Activated CD4-positive, alpha-beta T cell treated with anti-CD3 and anti-CD28 coated beads, Interleukin-2, amount 10 ng/mL, durations not matched to agents 7 days and 5 days (primary cell): ENCODE data around the gene WDR89. TPM values are rescaled to one million over a fixed set of nuclear protein-coding genes. Genes with fewer than 3 reads are reported as not detected.
A peak's percentile ranks its signal among the peaks of the same experiment; 100 is the strongest.
"Not testable (repeated sequence)": the region's sequence is repeated elsewhere in the genome, so short reads cannot be mapped to it uniquely, and the experiment has no call there.

Source experiments
- CTCF ChIA-PET: fragments of 350-600 bp; sonication (Branson Sonifier 250); formaldehyde crosslinking; loops from one replicate; lab custom pipeline; 2021; ENCODE audit warnings: antibody characterized with exemption; lab: Charles Lee
- POLR2A ChIA-PET: fragments of 350-600 bp; sonication (Branson Sonifier 250); formaldehyde crosslinking; loops from one replicate; lab custom pipeline; 2021; ENCODE audit warnings: antibody characterized with exemption; lab: Charles Lee
- DNase-seq: peaks from one replicate; pipeline ENCODE4 v3.0.0-alpha.2; 2020
- H3K27ac Mint-ChIP-seq: one replicate; pipeline ENCODE4 v1.8.0; 2021; ENCODE audit warnings: mild to moderate bottlenecking, moderate library complexity, mixed read lengths
- H3K27me3 Mint-ChIP-seq: one replicate; pipeline ENCODE4 v1.8.0; 2021; ENCODE audit warnings: mixed read lengths
- H3K36me3 Mint-ChIP-seq: one replicate; pipeline ENCODE4 v1.8.0; 2021; ENCODE audit warnings: low read depth, mixed read lengths
- H3K4me1 Mint-ChIP-seq: one replicate; pipeline ENCODE4 v1.8.0; 2021; ENCODE audit warnings: mixed read lengths
- H3K4me3 Mint-ChIP-seq: one replicate; pipeline ENCODE4 v1.8.0; 2021; ENCODE audit warnings: mild to moderate bottlenecking, moderate library complexity, mixed read lengths
- H3K9me3 Mint-ChIP-seq: one replicate; pipeline ENCODE4 v1.8.0; 2021; ENCODE audit warnings: mixed read lengths
- total RNA-seq, 2 experiments: library from RNA; stranded (reverse); gene quantifications; one replicate each; pipeline ENCODE4 v1.2.3, GENCODE V29; 2021

The WDR89 gene
- total RNA-seq, 2 experiments from 2014 or later, result 17.5 to 20.7 TPM

- Mint-ChIP-seq H3K4me3 (no peak overlapping the region), H3K27me3 (no peaks in the 10 kb centered on the region), H3K36me3 (peaks cover 10% of the 10 kb centered on the region), H3K4me1 (peaks cover 29% of the 10 kb centered on the region), H3K27ac (no peak overlapping the region), H3K9me3 (no peaks in the 10 kb centered on the region)
- no peak for DNase-seq
- ChIA-PET CTCF (interaction anchor here (0.6 to 1.1 kb wide), 2 partner anchors 105 to 150 kb away, joined by 3 read pairs; partner anchors contain the start of gene PPP2R5E), POLR2A (no interaction called here)
Measured at GRCh38 chr14:63647696-63648410, 6.2 kb upstream of the WDR89 start.

- H3K27ac Mint-ChIP-seq, result peak overlapping the region; percentile 50
- no peaks in the 10 kb centered on the region for H3K27me3 Mint-ChIP-seq
- CTCF ChIA-PET, result interaction anchor here (0.7 to 1.3 kb wide), 2 partner anchors 18 to 103 kb away, joined by 4 read pairs; no protein-coding TSS in a partner anchor
- no peaks in the 10 kb centered on the region for H3K9me3 Mint-ChIP-seq
- POLR2A ChIA-PET, result no interaction called here
- peaks cover 6% of the 10 kb centered on the region for H3K36me3 Mint-ChIP-seq
- H3K4me1 Mint-ChIP-seq, result peaks cover 19% of the 10 kb centered on the region
- no peak for DNase-seq
- H3K4me3 Mint-ChIP-seq, result no peak overlapping the region
Measured at GRCh38 chr14:63644741-63645140, 3.1 kb upstream of the WDR89 start.

GRCh38 chr14:63642656-63643382 is 1.1 kb upstream of the WDR89 start:
- Mint-ChIP-seq H3K27me3 (no peaks in the 10 kb centered on the region), H3K27ac (peak overlapping the region; percentile 91), H3K36me3 (peaks cover 17% of the 10 kb centered on the region), H3K4me1 (peaks cover 30% of the 10 kb centered on the region), H3K4me3 (peak overlapping the region; percentile 77), H3K9me3 (no peaks in the 10 kb centered on the region)
- DNase-seq, result no peak
- ChIA-PET CTCF (interaction anchor here (0.6 to 1.8 kb wide), 11 partner anchors 8 to 254 kb away, joined by 3 to 10 read pairs (median 4); no protein-coding TSS in a partner anchor), POLR2A (interaction anchor here (0.5 to 1.5 kb wide), 4 partner anchors 10 to 695 kb away, joined by 3 read pairs; no protein-coding TSS in a partner anchor)

GRCh38 chr14:63642229-63642611 is 549 bp upstream of the WDR89 start:
- Mint-ChIP-seq H3K27ac (peak overlapping the region; percentile 91), H3K27me3 (no peaks in the 10 kb centered on the region), H3K9me3 (peaks cover 3% of the 10 kb centered on the region), H3K4me3 (peak overlapping the region; percentile 77), H3K36me3 (peaks cover 23% of the 10 kb centered on the region), H3K4me1 (peaks cover 33% of the 10 kb centered on the region)
- DNase-seq, result peak; percentile 92
- ChIA-PET POLR2A (interaction anchor here (0.5 to 1.5 kb wide), 4 partner anchors 11 to 696 kb away, joined by 3 read pairs; no protein-coding TSS in a partner anchor), CTCF (interaction anchor here (0.9 to 1.8 kb wide), 9 partner anchors 8 to 253 kb away, joined by 3 to 10 read pairs (median 4); no protein-coding TSS in a partner anchor)

- POLR2A ChIA-PET, result no interaction called here
- no peaks in the 10 kb centered on the region for H3K27me3 Mint-ChIP-seq
- peaks cover 46% of the 10 kb centered on the region for H3K4me1 Mint-ChIP-seq
- CTCF ChIA-PET, result interaction anchor here (1.7 kb wide), 1 partner anchor 89 kb away, joined by 3 read pairs; no protein-coding TSS in a partner anchor
- H3K4me3 Mint-ChIP-seq, result no peak overlapping the region
- no peak for DNase-seq
- H3K36me3 Mint-ChIP-seq, result peaks cover 47% of the 10 kb centered on the region
- peak overlapping the region; percentile 51 for H3K27ac Mint-ChIP-seq
- H3K9me3 Mint-ChIP-seq, result peaks cover 24% of the 10 kb centered on the region
Measured at GRCh38 chr14:63638493-63638892, 3.2 kb downstream of the WDR89 start.

GRCh38 chr14:63636094-63636635 is 5.5 kb downstream of the WDR89 start:
- H3K27ac Mint-ChIP-seq, H3K4me3 Mint-ChIP-seq, DNase-seq, POLR2A ChIA-PET, CTCF ChIA-PET, H3K27me3 Mint-ChIP-seq: not testable (repeated sequence)
- Mint-ChIP-seq H3K36me3 (peaks cover 47% of the 10 kb centered on the region), H3K9me3 (peaks cover 24% of the 10 kb centered on the region), H3K4me1 (peaks cover 47% of the 10 kb centered on the region)

- ChIA-PET POLR2A (no interaction called here), CTCF (interaction anchor here (0.6 to 2.9 kb wide), 3 partner anchors 8 to 136 kb away, joined by 3 to 11 read pairs (median 6); partner anchors contain the start of gene WDR89)
- Mint-ChIP-seq H3K36me3 (peaks cover 47% of the 10 kb centered on the region), H3K4me1 (peaks cover 35% of the 10 kb centered on the region), H3K9me3 (peaks cover 24% of the 10 kb centered on the region), H3K4me3 (no peak overlapping the region), H3K27me3 (no peaks in the 10 kb centered on the region), H3K27ac (peak overlapping the region; percentile 50)
- DNase-seq, result no peak
Measured at GRCh38 chr14:63633801-63634200, 7.9 kb downstream of the WDR89 start.

GRCh38 chr14:63632932-63633514 is 8.6 kb downstream of the WDR89 start:
- Mint-ChIP-seq H3K27me3 (no peaks in the 10 kb centered on the region), H3K9me3 (peaks cover 24% of the 10 kb centered on the region), H3K4me3 (no peak overlapping the region), H3K27ac (no peak overlapping the region), H3K36me3 (peaks cover 42% of the 10 kb centered on the region), H3K4me1 (peaks cover 29% of the 10 kb centered on the region)
- peak; percentile 26 for DNase-seq
- ChIA-PET CTCF (interaction anchor here (1.4 to 2.9 kb wide), 3 partner anchors 9 to 137 kb away, joined by 4 to 11 read pairs (median 6); partner anchors contain the start of gene WDR89), POLR2A (no interaction called here)

- no peak overlapping the region for H3K27ac Mint-ChIP-seq
- ChIA-PET POLR2A (no interaction called here), CTCF (interaction anchor here (0.5 kb wide), 1 partner anchor 200 kb away, joined by 3 read pairs; no protein-coding TSS in a partner anchor)
- H3K9me3 Mint-ChIP-seq, result no peaks in the 10 kb centered on the region
- no peak overlapping the region for H3K4me3 Mint-ChIP-seq
- peaks cover 27% of the 10 kb centered on the region for H3K36me3 Mint-ChIP-seq
- DNase-seq, result no peak
- H3K4me1 Mint-ChIP-seq, result peaks cover 13% of the 10 kb centered on the region
- H3K27me3 Mint-ChIP-seq, result no peaks in the 10 kb centered on the region
Measured at GRCh38 chr14:63624701-63625100, 17.0 kb downstream of the WDR89 start.

- Mint-ChIP-seq H3K4me3 (no peak overlapping the region), H3K9me3 (no peaks in the 10 kb centered on the region), H3K27ac (no peak overlapping the region), H3K4me1 (peaks cover 11% of the 10 kb centered on the region), H3K36me3 (peaks cover 28% of the 10 kb centered on the region), H3K27me3 (no peaks in the 10 kb centered on the region)
- ChIA-PET CTCF (no interaction called here), POLR2A (no interaction called here)
- no peak for DNase-seq
Measured at GRCh38 chr14:63624203-63624602, 17.5 kb downstream of the WDR89 start.

GRCh38 chr14:63621975-63622374 is 19.7 kb downstream of the WDR89 start:
- H3K27ac Mint-ChIP-seq, POLR2A ChIA-PET, DNase-seq, H3K9me3 Mint-ChIP-seq, CTCF ChIA-PET, H3K4me3 Mint-ChIP-seq, H3K27me3 Mint-ChIP-seq: not testable (repeated sequence)
- Mint-ChIP-seq H3K4me1 (peaks cover 18% of the 10 kb centered on the region), H3K36me3 (peaks cover 28% of the 10 kb centered on the region)

GRCh38 chr14:63616015-63616414 is 25.7 kb downstream of the WDR89 start:
- CTCF ChIA-PET, result interaction anchor here (1.2 kb wide), 1 partner anchor 10 kb away, joined by 4 read pairs; no protein-coding TSS in a partner anchor
- no peak overlapping the region for H3K4me3 Mint-ChIP-seq
- H3K27me3 Mint-ChIP-seq, result no peaks in the 10 kb centered on the region
- peaks cover 32% of the 10 kb centered on the region for H3K36me3 Mint-ChIP-seq
- no peaks in the 10 kb centered on the region for H3K9me3 Mint-ChIP-seq
- POLR2A ChIA-PET, result no interaction called here
- H3K4me1 Mint-ChIP-seq, result peaks cover 18% of the 10 kb centered on the region
- H3K27ac Mint-ChIP-seq, result no peak overlapping the region
- no peak for DNase-seq
